H1 (cell line): ENCODE measurements around the gene CUX1.

Experiments
- CEBPB ChIP-seq: IDR thresholded peaks from 2 replicates; pipeline ENCODE4 v1.6.1; 2012; ENCODE audit warnings: low read depth, low read length
- CHD2 ChIP-seq: IDR thresholded peaks from 2 replicates; pipeline ENCODE4 v1.6.1; 2012; ENCODE audit warnings: low read length, improper control_type of control experiment
- EP300 ChIP-seq, 2 experiments: IDR thresholded peaks; 1 replicate in 1 of 2; 2 replicates in 1 of 2; pipeline ENCODE4 v1.6.1; 2011 to 2012; ENCODE audit warnings: low read depth in 2 of 2, low read length in 2 of 2, mild to moderate bottlenecking in 2 of 2, borderline replicate concordance in 1 of 2, inconsistent platforms in 1 of 2, moderate library complexity in 1 of 2
- FOSL1 ChIP-seq: IDR thresholded peaks from 2 replicates; pipeline ENCODE4 v1.6.1; 2011; ENCODE audit warnings: mild to moderate bottlenecking, low read depth, low read length, moderate library complexity; ENCODE audit not compliant: insufficient read depth
- JUN ChIP-seq: IDR thresholded peaks from 2 replicates; pipeline ENCODE4 v1.6.1; 2011; ENCODE audit warnings: low read depth, mild to moderate bottlenecking, improper control_type of control experiment, low read length
- POLR2A ChIP-seq, 2 experiments: IDR thresholded peaks; 1 replicate in 1 of 2; 2 replicates in 1 of 2; pipeline ENCODE4 v1.6.1; 2011; ENCODE audit warnings: low read depth in 2 of 2, low read length in 2 of 2, mild to moderate bottlenecking in 2 of 2; ENCODE audit errors: control extremely low read depth in 1 of 2
- SP1 ChIP-seq: IDR thresholded peaks from 2 replicates; pipeline ENCODE4 v1.6.1; 2011; ENCODE audit warnings: low read depth, low read length
- TAF1 ChIP-seq: IDR thresholded peaks from 2 replicates; pipeline ENCODE4 v1.6.1; 2011; ENCODE audit warnings: mild to moderate bottlenecking, low read depth, low read length
- ZNF274 ChIP-seq: IDR thresholded peaks from 2 replicates; pipeline ENCODE4 v1.7.0; 2012; ENCODE audit warnings: low read length, borderline replicate concordance; ENCODE audit errors: extremely low read depth
- TF ChIP-seq, protein P1 (sequence below), 3 experiments: IDR thresholded peaks; 1 replicate in 2 of 3; 2 replicates in 1 of 3; pipeline versions ENCODE4 v1.5.1 to v1.6.1; 2011; ENCODE audit warnings: low read length in 3 of 3, mild to moderate bottlenecking in 3 of 3, inconsistent platforms in 2 of 3, low read depth in 1 of 3, moderate library complexity in 1 of 3; ENCODE audit not compliant: insufficient read depth in 1 of 3; ENCODE audit errors: control extremely low read depth in 1 of 3
- TF ChIP-seq, protein P2 (sequence below): IDR thresholded peaks from 2 replicates; pipeline ENCODE4 v1.6.1; 2012; ENCODE audit warnings: inconsistent platforms
- TF ChIP-seq, protein P3 (sequence below): IDR thresholded peaks from 2 replicates; pipeline ENCODE4 v1.6.1; 2011; ENCODE audit warnings: low read length, improper control_type of control experiment

DNA sequence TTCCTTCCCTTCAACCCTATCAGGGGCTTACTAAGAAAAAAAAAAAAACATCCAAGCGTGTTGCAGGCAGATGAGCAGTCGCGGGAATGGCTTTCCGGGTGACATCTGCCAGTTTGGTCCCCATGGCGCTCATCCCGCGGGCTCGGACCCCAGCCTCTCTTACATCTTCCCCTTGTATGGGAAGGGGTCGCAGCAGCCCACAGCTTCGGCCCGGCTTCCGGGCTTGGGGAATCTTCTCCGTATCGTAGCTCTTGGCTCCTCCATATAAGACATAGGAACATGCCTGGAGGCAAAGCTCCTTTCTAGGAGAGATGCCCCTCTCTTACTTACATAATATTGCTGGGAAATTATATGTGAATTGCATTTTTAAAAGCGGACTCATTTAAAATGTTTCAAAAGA is 99.5 kb downstream of the CUX1 start:
- TF ChIP-seq CHD2 (no peak), SP1 (no peak), CEBPB (no peak), ZNF274 (no peak), EP300 (IDR thresholded peaks at IDR 0.05; ENCODE audit: borderline replicate concordance in 1 of 2, low read depth in 2 of 2, low read length in 2 of 2) (no peak), TAF1 (no peak), POLR2A (IDR thresholded peaks at IDR 0.05; ENCODE audit: control extremely low read depth in 1 of 2, low read depth in 2 of 2, low read length in 2 of 2) (no peak), JUN (no peak), FOSL1 (no peak)
- TF ChIP-seq, protein P1, sequence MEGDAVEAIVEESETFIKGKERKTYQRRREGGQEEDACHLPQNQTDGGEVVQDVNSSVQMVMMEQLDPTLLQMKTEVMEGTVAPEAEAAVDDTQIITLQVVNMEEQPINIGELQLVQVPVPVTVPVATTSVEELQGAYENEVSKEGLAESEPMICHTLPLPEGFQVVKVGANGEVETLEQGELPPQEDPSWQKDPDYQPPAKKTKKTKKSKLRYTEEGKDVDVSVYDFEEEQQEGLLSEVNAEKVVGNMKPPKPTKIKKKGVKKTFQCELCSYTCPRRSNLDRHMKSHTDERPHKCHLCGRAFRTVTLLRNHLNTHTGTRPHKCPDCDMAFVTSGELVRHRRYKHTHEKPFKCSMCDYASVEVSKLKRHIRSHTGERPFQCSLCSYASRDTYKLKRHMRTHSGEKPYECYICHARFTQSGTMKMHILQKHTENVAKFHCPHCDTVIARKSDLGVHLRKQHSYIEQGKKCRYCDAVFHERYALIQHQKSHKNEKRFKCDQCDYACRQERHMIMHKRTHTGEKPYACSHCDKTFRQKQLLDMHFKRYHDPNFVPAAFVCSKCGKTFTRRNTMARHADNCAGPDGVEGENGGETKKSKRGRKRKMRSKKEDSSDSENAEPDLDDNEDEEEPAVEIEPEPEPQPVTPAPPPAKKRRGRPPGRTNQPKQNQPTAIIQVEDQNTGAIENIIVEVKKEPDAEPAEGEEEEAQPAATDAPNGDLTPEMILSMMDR (IDR thresholded peaks at IDR 0.05; ENCODE audit: control extremely low read depth in 1 of 3, insufficient read depth in 1 of 3, low read depth in 1 of 3, low read length in 3 of 3) = no peak
- TF ChIP-seq, protein P2, sequence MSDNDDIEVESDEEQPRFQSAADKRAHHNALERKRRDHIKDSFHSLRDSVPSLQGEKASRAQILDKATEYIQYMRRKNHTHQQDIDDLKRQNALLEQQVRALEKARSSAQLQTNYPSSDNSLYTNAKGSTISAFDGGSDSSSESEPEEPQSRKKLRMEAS = no peak
- TF ChIP-seq, protein P3, sequence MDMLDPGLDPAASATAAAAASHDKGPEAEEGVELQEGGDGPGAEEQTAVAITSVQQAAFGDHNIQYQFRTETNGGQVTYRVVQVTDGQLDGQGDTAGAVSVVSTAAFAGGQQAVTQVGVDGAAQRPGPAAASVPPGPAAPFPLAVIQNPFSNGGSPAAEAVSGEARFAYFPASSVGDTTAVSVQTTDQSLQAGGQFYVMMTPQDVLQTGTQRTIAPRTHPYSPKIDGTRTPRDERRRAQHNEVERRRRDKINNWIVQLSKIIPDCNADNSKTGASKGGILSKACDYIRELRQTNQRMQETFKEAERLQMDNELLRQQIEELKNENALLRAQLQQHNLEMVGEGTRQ = no peak
